NCI-H2196 (cell line): Measurements from ENCODE around the gene ISCU.
"Not testable (repeated sequence)": the region's sequence is repeated elsewhere in the genome, so short reads cannot be mapped to it uniquely, and the experiment has no call there.

ENCODE experiments used
- DNase-seq: peaks from one replicate; lab custom pipeline; 2025; ENCODE audit not compliant: unreplicated experiment; lab: John Stamatoyannopoulos, UW

Gene ISCU

GRCh38 chr12:108568338-108569154 is 6.2 kb downstream of the ISCU start:
- peak; percentile 61 for DNase-seq

- peak; percentile 20 for DNase-seq
These were observed 8.6 kb downstream of the ISCU start for GRCh38 chr12:108570743-108571608.

GRCh38 chr12:108571609-108572165 is 9.3 kb downstream of the ISCU start:
- DNase-seq, result no peak

- no peak for DNase-seq
These were observed 9.9 kb downstream of the ISCU start for GRCh38 chr12:108572166-108572790.

GRCh38 chr12:108573317-108573716 is 10.9 kb downstream of the ISCU start:
- DNase-seq, result no peak

- not testable (repeated sequence) for DNase-seq
These were observed 11.9 kb downstream of the ISCU start for GRCh38 chr12:108574276-108574675.

GRCh38 chr12:108575199-108575912 is 13.0 kb downstream of the ISCU start:
- DNase-seq, result no peak

GRCh38 chr12:108576660-108577234 is 14.4 kb downstream of the ISCU start:
- DNase-seq, result no peak

GRCh38 chr12:108577458-108577857 is 15.1 kb downstream of the ISCU start:
- no peak for DNase-seq

GRCh38 chr12:108578264-108578663 is 15.9 kb downstream of the ISCU start:
- no peak for DNase-seq

- no peak for DNase-seq
These were observed 16.4 kb downstream of the ISCU start for GRCh38 chr12:108578813-108579212.

- no peak for DNase-seq
These were observed 18.1 kb downstream of the ISCU start for GRCh38 chr12:108580531-108580930.

GRCh38 chr12:108581311-108582227 is 19.2 kb downstream of the ISCU start:
- DNase-seq, result no peak

- no peak for DNase-seq
These were observed 20.1 kb downstream of the ISCU start for GRCh38 chr12:108582509-108582908.

- DNase-seq, result no peak
These were observed 20.8 kb downstream of the ISCU start for GRCh38 chr12:108582978-108583770.

GRCh38 chr12:108583991-108584390 is 21.6 kb downstream of the ISCU start:
- DNase-seq, result no peak

- DNase-seq, result no peak
These were observed 22.2 kb downstream of the ISCU start for GRCh38 chr12:108584456-108585065.

- no peak for DNase-seq
These were observed 23.5 kb downstream of the ISCU start for GRCh38 chr12:108585864-108586263.
